RWPE2 (cell line): ENCODE results near the gene ARFGEF3.

Experiments used
- ATAC-seq: fragments of 200-7000 bp; cut with Tn5 transposase; 3 replicates; pipeline ENCODE4 v1.9.1; 2021; ENCODE audit warnings: low read depth
- DNase-seq: peaks from one replicate; pipeline ENCODE4 v3.0.0-alpha.2; 2020; ENCODE audit warnings: low spot score
- H3K27ac ChIP-seq: fragments of 450-650 bp; 2 replicates; pipeline ENCODE4 v1.5.1; 2017; ENCODE audit warnings: mild to moderate bottlenecking; ENCODE audit not compliant: poor library complexity, severe bottlenecking
- H3K27me3 ChIP-seq: fragments of 250-450 bp; sonication (Bioruptor Pico); 2 replicates; pipeline ENCODE4 v1.5.1; 2021; ENCODE audit warnings: mild to moderate bottlenecking, moderate library complexity; ENCODE audit not compliant: insufficient read depth, poor library complexity, severe bottlenecking
- H3K36me3 ChIP-seq: fragments of 250-450 bp; sonication (Bioruptor Pico); 2 replicates; pipeline ENCODE4 v1.5.1; 2020; ENCODE audit warnings: low read depth, mild to moderate bottlenecking, moderate library complexity
- H3K4me1 ChIP-seq: fragments of 250-450 bp; sonication (Bioruptor Pico); 2 replicates; pipeline ENCODE4 v1.5.1; 2021; ENCODE audit warnings: mild to moderate bottlenecking, moderate library complexity; ENCODE audit not compliant: insufficient read depth, poor library complexity, severe bottlenecking
- H3K4me3 ChIP-seq: fragments of 250-450 bp; sonication (Bioruptor Pico); 2 replicates; pipeline ENCODE4 v1.5.1; 2021; ENCODE audit warnings: mild to moderate bottlenecking, moderate library complexity; ENCODE audit not compliant: severe bottlenecking
- H3K9me3 ChIP-seq: fragments of 250-450 bp; sonication (Bioruptor Pico); 2 replicates; pipeline ENCODE4 v1.5.1; 2021; ENCODE audit warnings: mild to moderate bottlenecking, moderate library complexity; ENCODE audit not compliant: severe bottlenecking
- TF ChIP-seq, protein P1 (sequence below): fragments of 450-650 bp; IDR thresholded peaks from one replicate; pipeline ENCODE4 v1.5.1; 2017; ENCODE audit warnings: mild to moderate bottlenecking, moderate library complexity; ENCODE audit not compliant: poor library complexity, severe bottlenecking

Gene ARFGEF3

DNA sequence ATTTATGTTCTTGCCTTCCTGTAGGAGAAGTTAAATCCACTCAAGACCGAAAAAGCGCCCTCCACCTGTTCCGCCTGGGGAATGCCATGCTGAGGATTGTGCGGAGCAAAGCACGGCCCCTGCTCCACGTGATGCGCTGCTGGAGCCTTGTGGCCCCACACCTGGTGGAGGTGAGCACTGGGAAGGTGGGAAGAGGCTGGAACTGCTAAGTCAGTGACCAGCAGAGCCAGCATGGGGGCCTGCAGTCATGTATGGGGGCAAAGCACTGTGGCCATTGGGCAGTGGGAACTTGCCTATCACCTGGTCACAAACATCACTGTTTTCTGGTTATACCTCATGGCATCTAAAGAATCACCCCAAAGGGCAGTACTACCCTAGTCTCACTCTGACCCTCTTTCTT lies 135.0 kb downstream of the ARFGEF3 start:
- no peak for DNase-seq
- no peak for ATAC-seq
- TF ChIP-seq, protein P1, sequence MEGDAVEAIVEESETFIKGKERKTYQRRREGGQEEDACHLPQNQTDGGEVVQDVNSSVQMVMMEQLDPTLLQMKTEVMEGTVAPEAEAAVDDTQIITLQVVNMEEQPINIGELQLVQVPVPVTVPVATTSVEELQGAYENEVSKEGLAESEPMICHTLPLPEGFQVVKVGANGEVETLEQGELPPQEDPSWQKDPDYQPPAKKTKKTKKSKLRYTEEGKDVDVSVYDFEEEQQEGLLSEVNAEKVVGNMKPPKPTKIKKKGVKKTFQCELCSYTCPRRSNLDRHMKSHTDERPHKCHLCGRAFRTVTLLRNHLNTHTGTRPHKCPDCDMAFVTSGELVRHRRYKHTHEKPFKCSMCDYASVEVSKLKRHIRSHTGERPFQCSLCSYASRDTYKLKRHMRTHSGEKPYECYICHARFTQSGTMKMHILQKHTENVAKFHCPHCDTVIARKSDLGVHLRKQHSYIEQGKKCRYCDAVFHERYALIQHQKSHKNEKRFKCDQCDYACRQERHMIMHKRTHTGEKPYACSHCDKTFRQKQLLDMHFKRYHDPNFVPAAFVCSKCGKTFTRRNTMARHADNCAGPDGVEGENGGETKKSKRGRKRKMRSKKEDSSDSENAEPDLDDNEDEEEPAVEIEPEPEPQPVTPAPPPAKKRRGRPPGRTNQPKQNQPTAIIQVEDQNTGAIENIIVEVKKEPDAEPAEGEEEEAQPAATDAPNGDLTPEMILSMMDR = no peak
- Histone ChIP-seq H3K27ac (no peak overlapping the region), H3K4me3 (no peak overlapping the region), H3K36me3 (no peaks in the 10 kb centered on the region), H3K27me3 (no peaks in the 10 kb centered on the region), H3K9me3 (no peaks in the 10 kb centered on the region), H3K4me1 (no peaks in the 10 kb centered on the region)

DNA sequence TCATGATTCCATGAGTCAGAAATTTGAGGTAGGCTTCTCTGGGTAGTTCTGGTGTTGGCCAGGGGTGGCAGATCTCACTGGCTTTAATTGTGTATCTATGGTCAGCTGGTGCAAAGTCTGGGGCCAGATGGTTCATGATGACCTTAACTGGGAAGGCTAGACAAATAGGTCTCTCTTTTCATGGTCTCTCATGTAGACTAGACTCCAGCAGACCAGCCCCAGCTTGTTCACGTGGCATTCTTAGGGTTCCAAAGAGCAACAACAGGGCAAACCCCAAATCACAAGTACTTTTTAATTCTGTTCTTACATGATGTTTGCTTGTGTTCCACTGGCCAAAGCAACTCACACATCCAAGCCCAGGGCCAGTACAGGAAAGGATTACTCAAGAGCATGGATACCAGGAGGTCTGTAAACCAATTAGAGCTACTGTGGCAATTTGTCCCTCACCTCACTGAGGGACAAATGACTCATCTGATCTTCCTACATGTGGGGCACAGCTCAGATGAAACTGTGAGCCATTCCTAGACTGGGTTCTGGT lies 136.1 kb downstream of the ARFGEF3 start:
- TF ChIP-seq, protein P1 = no peak
- ATAC-seq (no peak), DNase-seq (no peak)

DNA sequence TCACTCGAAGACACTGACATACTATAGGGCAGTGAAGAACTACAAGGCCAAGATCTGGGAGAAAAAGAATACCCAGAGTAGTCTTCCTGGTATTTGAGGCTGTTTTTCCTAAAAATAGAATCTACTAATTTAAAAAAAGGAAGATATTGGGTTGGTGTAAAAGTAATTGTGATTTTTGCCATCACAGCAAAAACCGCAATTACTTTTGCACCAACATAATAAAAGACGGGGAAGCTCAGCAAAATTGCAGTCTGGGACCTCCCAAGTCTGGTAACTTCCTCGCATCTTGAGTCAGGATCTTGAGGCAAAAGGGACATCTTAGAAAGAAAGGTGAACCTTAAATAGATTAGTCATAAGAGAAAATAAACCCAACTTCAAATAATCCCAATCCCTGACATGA lies 138.7 kb downstream of the ARFGEF3 start:
- Histone ChIP-seq H3K36me3 (no peaks in the 10 kb centered on the region), H3K4me3 (no peak overlapping the region), H3K27me3 (no peaks in the 10 kb centered on the region), H3K27ac (no peak overlapping the region), H3K4me1 (no peaks in the 10 kb centered on the region), H3K9me3 (no peaks in the 10 kb centered on the region)
- TF ChIP-seq, protein P1 = no peak
- DNase-seq (no peak), ATAC-seq (no peak)

More for the DNA sequence above, 136.1 kb downstream of the ARFGEF3 start:
- Histone ChIP-seq H3K4me3 (no peak overlapping the region), H3K27ac (no peak overlapping the region), H3K27me3 (no peaks in the 10 kb centered on the region), H3K9me3 (no peaks in the 10 kb centered on the region), H3K36me3 (no peaks in the 10 kb centered on the region), H3K4me1 (no peaks in the 10 kb centered on the region)

DNA sequence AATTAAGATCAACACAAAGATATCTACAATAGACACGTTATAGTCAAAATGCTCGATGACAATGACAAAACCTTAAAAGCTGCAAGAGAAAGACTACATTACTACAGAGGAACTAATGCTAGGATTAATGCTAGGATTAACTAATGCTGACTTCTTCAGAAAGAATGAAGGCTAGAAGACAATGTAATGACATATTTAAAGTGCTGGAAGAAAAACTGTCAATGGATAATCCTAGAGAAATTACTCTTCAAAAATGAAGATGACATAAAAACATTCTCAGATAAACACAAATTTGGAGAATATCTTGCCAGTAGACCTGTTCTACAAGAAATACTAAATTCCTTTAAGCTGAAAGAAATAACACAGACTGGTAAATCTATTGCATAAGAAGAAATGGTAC lies 140.8 kb downstream of the ARFGEF3 start:
- TF ChIP-seq, protein P1 = no peak
- no peak overlapping the region for H3K4me3 ChIP-seq
- no peaks in the 10 kb centered on the region for H3K9me3 ChIP-seq
- H3K27ac ChIP-seq = no peak overlapping the region
- no peaks in the 10 kb centered on the region for H3K4me1 ChIP-seq
- no peaks in the 10 kb centered on the region for H3K36me3 ChIP-seq
- DNase-seq = no peak
- H3K27me3 ChIP-seq = no peaks in the 10 kb centered on the region
- no peak for ATAC-seq

DNA sequence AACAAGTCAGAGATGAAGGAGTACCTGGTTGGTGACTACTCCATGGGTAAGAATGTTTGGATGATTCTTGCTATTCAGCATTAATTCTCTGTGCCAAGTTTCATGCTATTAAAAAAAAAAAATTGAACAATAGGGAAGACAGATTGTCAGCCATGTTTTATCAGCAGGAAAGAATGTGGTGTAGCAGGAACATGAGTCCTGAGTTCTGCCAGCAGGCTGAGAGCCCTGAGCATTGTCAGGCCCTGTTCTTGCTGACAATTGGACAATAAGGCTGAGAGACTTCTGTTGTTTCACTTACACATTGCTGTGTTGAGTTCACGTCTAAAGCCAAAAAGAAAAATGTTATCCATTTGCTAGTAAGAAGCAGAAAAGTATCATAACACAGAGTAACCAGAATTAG lies 145.6 kb downstream of the ARFGEF3 start:
- Histone ChIP-seq H3K27me3 (no peaks in the 10 kb centered on the region), H3K4me3 (no peak overlapping the region), H3K9me3 (no peaks in the 10 kb centered on the region), H3K36me3 (no peaks in the 10 kb centered on the region), H3K4me1 (no peaks in the 10 kb centered on the region), H3K27ac (no peak overlapping the region)
- DNase-seq = no peak
- ATAC-seq = no peak
- TF ChIP-seq, protein P1 = no peak
